Endothelial cell of umbilical vein (primary cell): ENCODE data around the gene LRRC70. TPM values are rescaled to one million over a fixed set of nuclear protein-coding genes. Genes with fewer than 3 reads are reported as not detected.

ENCODE experiments used
- BruUV-seq: library from RNA; stranded (reverse); fragments of 400-500 nt; replicated peaks from 2 replicates; lab custom pipeline; 2021; lab: Mats Ljungman, UMichigan
- CTCF ChIA-PET: fragments of 300-600, 350-600 bp; sonication (Branson Sonifier 250); formaldehyde crosslinking; loops from one replicate; lab custom pipeline; 2021; ENCODE audit warnings: antibody characterized with exemption, inconsistent platforms; lab: Charles Lee
- POLR2A ChIA-PET: fragments of 300-600, 350-600 bp; sonication (Branson Sonifier 250); formaldehyde crosslinking; loops from one replicate; lab custom pipeline; 2021; ENCODE audit warnings: antibody characterized with exemption, inconsistent platforms; lab: Charles Lee
- DNase-seq: peaks from one replicate; pipeline ENCODE4 v3.0.0-alpha.2; 2011; ENCODE audit warnings: low read depth, low spot score
- FAIRE-seq: peaks from 2 replicates; lab custom pipeline; 2011; peaks lifted over from hg19 to GRCh38; lab: Jason Lieb, UNC
- H2AFZ ChIP-seq: 2 replicates; pipeline ENCODE4 v1.6.0; 2012; ENCODE audit warnings: low read depth, low read length, control low read depth, inconsistent platforms
- H3K27ac ChIP-seq: 2 replicates; pipeline ENCODE4 v1.5.1; 2011; ENCODE audit warnings: low read depth, mild to moderate bottlenecking, control low read depth, low read length, moderate library complexity; ENCODE audit not compliant: insufficient read depth
- H3K27me3 ChIP-seq, 2 experiments: 2 replicates each; pipeline versions ENCODE4 v1.6.0 to v1.6.1; 2011; ENCODE audit warnings: low read length in 2 of 2, mixed read lengths in 1 of 2; ENCODE audit not compliant: control insufficient read depth in 2 of 2, insufficient read depth in 2 of 2
- H3K36me3 ChIP-seq, 2 experiments: 2 replicates in 1 of 2; 3 replicates in 1 of 2; pipeline ENCODE4 v1.5.1; 2011; ENCODE audit warnings: low read length in 2 of 2, mild to moderate bottlenecking in 1 of 2, moderate library complexity in 1 of 2; ENCODE audit not compliant: control insufficient read depth in 2 of 2, insufficient read depth in 2 of 2; ENCODE audit errors: extremely low read depth in 1 of 2
- H3K4me1 ChIP-seq: 3 replicates; pipeline ENCODE4 v1.5.1; 2011; ENCODE audit warnings: mild to moderate bottlenecking, low read length; ENCODE audit not compliant: control insufficient read depth, insufficient read depth; ENCODE audit errors: extremely low read depth
- H3K4me2 ChIP-seq: 2 replicates; pipeline ENCODE4 v1.6.1; 2011; ENCODE audit warnings: low read length, control low read depth, mixed read lengths; ENCODE audit not compliant: insufficient read depth
- H3K4me3 ChIP-seq, 3 experiments: fragments of 200-600 bp in 1 of 3; sonication (generic), shearing (Covaris generic) in 1 of 3; replicated peaks in 1 of 3; 2 replicates each; pipeline ENCODE4 v1.5.1; 2011 to 2016; ENCODE audit warnings: control low read depth in 3 of 3, low read length in 3 of 3, mild to moderate bottlenecking in 2 of 3, inconsistent platforms in 1 of 3, low read depth in 1 of 3, moderate library complexity in 1 of 3; ENCODE audit not compliant: insufficient read depth in 1 of 3
- H3K79me2 ChIP-seq: 2 replicates; pipeline ENCODE4 v1.6.0; 2012; ENCODE audit warnings: low read length, inconsistent platforms; ENCODE audit not compliant: control insufficient read depth, insufficient read depth
- H3K9ac ChIP-seq: replicated peaks from 2 replicates; pipeline ENCODE3; 2011; ENCODE audit warnings: low read length, control low read depth; ENCODE audit not compliant: insufficient read depth; ENCODE audit errors: extremely low read depth
- H3K9me1 ChIP-seq: replicated peaks from 3 replicates; pipeline ENCODE4 v1.6.0; 2011; ENCODE audit warnings: mild to moderate bottlenecking, low read length; ENCODE audit not compliant: control insufficient read depth, insufficient read depth; ENCODE audit errors: extremely low read depth
- H3K9me3 ChIP-seq: replicated peaks from 2 replicates; pipeline ENCODE4 v1.5.1; 2012; ENCODE audit warnings: low read length, inconsistent platforms; ENCODE audit not compliant: control insufficient read depth, insufficient read depth
- H4K20me1 ChIP-seq: replicated peaks from 2 replicates; pipeline ENCODE3; 2011; ENCODE audit warnings: mild to moderate bottlenecking, low read length; ENCODE audit not compliant: control insufficient read depth, insufficient read depth; ENCODE audit errors: extremely low read depth
- EZH2 ChIP-seq: IDR thresholded peaks from 2 replicates; pipeline ENCODE4 v1.6.1; 2012; ENCODE audit warnings: borderline replicate concordance, low read depth, mild to moderate bottlenecking, moderate library complexity, low read length, inconsistent platforms; ENCODE audit not compliant: severe bottlenecking
- FOS ChIP-seq: IDR thresholded peaks from 2 replicates; pipeline ENCODE4 v1.6.1; 2011; ENCODE audit warnings: mild to moderate bottlenecking, low read length, moderate library complexity, borderline replicate concordance; ENCODE audit not compliant: insufficient read depth
- GATA2 ChIP-seq: IDR thresholded peaks from 2 replicates; pipeline ENCODE4 v1.7.0; 2011; ENCODE audit warnings: low read depth, mild to moderate bottlenecking, moderate library complexity, mixed read lengths, low read length; ENCODE audit not compliant: insufficient read length, insufficient read depth
- JUN ChIP-seq: IDR thresholded peaks from 2 replicates; pipeline ENCODE4 v1.6.1; 2011; ENCODE audit warnings: borderline replicate concordance, low read depth; ENCODE audit not compliant: insufficient read length, insufficient read depth
- MAX ChIP-seq: IDR thresholded peaks from 2 replicates; pipeline ENCODE4 v1.6.1; 2011; ENCODE audit not compliant: insufficient read depth, insufficient read length
- MYC ChIP-seq: IDR thresholded peaks from one replicate; pipeline ENCODE4 v1.6.1; 2011; ENCODE audit warnings: mild to moderate bottlenecking, low read depth, low read length
- POLR2A ChIP-seq: IDR thresholded peaks from 2 replicates; pipeline ENCODE4 v1.6.1; 2012; ENCODE audit warnings: low read depth, mild to moderate bottlenecking, control low read depth, low read length
- POLR2AphosphoS5 ChIP-seq: IDR thresholded peaks from 2 replicates; pipeline ENCODE4 v1.6.1; 2012; ENCODE audit warnings: low read depth, mild to moderate bottlenecking, control low read depth, low read length, moderate library complexity; ENCODE audit not compliant: insufficient read depth
- dilution Hi-C: fragments of 300-500 bp; cut with MboI; formaldehyde crosslinking; loops from one replicate; pipeline ENCODE4 v1.15.0; 2019; ENCODE audit warnings: low sequenced_read_pairs; ENCODE audit not compliant: extremely low pct_ligation_motif_present
- intact Hi-C: fragments of 100-400 bp; cut with micrococcal nuclease; formaldehyde crosslinking; loops from one replicate; pipeline ENCODE4 v1.10.0; 2022
- polyA plus RNA-seq, 4 experiments: library from polyadenylated mRNA; depleted of rRNA in 3 of 4; stranded (reverse) in 3 of 4; unstranded in 1 of 4; fragments of >200 nt; gene quantifications; 2 replicates each; pipeline versions ENCODE4 v1.2.1 to v1.2.3, GENCODE V29; 2011 to 2012; ENCODE audit warnings: missing spikeins in 1 of 4
- total RNA-seq: library from RNA; stranded (reverse); gene quantifications from 2 replicates; pipeline ENCODE4 v1.2.3, GENCODE V29; 2021
- TF ChIP-seq, protein P1 (sequence below), 2 donors: IDR thresholded peaks; 1 replicate in 1 of 2; 2 replicates in 1 of 2; pipeline ENCODE4 v1.5.1; 2011; ENCODE audit warnings: low read length in 2 of 2, mild to moderate bottlenecking in 2 of 2, moderate library complexity in 2 of 2, control low read depth in 1 of 2, inconsistent platforms in 1 of 2, low read depth in 1 of 2; ENCODE audit not compliant: insufficient read depth in 1 of 2; ENCODE audit errors: extremely low read depth in 1 of 2

LRRC70 gene
- total and polyA plus RNA-seq, 2 donors (not counting 3 experiments of a cell fraction or from before 2014, with no cell fraction given): 24.5 to 32.6 TPM

- no peak overlapping the region for H2AFZ ChIP-seq
- no peak overlapping the region for H3K9ac ChIP-seq
- dilution Hi-C loops (no loop called here), intact Hi-C loops (no loop called here)
- POLR2A ChIA-PET: no interaction called here
- no peak overlapping the region for H3K4me3 ChIP-seq
- no peaks in the 10 kb centered on the region for H3K9me3 ChIP-seq
- H3K9me1 ChIP-seq: no peaks in the 10 kb centered on the region
- no peaks in the 10 kb centered on the region for H3K79me2 ChIP-seq
- no peaks in the 10 kb centered on the region for H3K27me3 ChIP-seq
- CTCF ChIA-PET: no interaction called here
- no peaks in the 10 kb centered on the region for H3K4me1 ChIP-seq
- no peak overlapping the region for H3K4me2 ChIP-seq
- no peak for TF ChIP-seq FOS
- TF ChIP-seq POLR2A: no peak
- no peak for TF ChIP-seq MAX
- TF ChIP-seq POLR2AphosphoS5: no peak
- no peak for TF ChIP-seq EZH2
- no peak for TF ChIP-seq GATA2
- TF ChIP-seq JUN: no peak
- TF ChIP-seq, protein P1, sequence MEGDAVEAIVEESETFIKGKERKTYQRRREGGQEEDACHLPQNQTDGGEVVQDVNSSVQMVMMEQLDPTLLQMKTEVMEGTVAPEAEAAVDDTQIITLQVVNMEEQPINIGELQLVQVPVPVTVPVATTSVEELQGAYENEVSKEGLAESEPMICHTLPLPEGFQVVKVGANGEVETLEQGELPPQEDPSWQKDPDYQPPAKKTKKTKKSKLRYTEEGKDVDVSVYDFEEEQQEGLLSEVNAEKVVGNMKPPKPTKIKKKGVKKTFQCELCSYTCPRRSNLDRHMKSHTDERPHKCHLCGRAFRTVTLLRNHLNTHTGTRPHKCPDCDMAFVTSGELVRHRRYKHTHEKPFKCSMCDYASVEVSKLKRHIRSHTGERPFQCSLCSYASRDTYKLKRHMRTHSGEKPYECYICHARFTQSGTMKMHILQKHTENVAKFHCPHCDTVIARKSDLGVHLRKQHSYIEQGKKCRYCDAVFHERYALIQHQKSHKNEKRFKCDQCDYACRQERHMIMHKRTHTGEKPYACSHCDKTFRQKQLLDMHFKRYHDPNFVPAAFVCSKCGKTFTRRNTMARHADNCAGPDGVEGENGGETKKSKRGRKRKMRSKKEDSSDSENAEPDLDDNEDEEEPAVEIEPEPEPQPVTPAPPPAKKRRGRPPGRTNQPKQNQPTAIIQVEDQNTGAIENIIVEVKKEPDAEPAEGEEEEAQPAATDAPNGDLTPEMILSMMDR (IDR thresholded peaks at IDR 0.05; ENCODE audit: extremely low read depth in 1 of 2, insufficient read depth in 1 of 2, low read depth in 1 of 2, low read length in 2 of 2): no peak
- no peak for TF ChIP-seq MYC
- BruUV-seq: no TSS peak
- no peaks in the 10 kb centered on the region for H3K36me3 ChIP-seq
- no peak overlapping the region for H3K27ac ChIP-seq
- H4K20me1 ChIP-seq: no peaks in the 10 kb centered on the region
- no peak for DNase-seq
- no peak for FAIRE-seq
These were observed 42.4 kb upstream of the LRRC70 start for GRCh38 chr5:62536232-62536631.
